Measurements from ENCODE around the gene SUPT6H. TPM values are rescaled to one million over a fixed set of nuclear protein-coding genes. Genes with fewer than 3 reads are reported as not detected.

SUPT6H gene
- total RNA-seq, 1 experiment from 2014 or later, result 61.3 TPM

DNA sequence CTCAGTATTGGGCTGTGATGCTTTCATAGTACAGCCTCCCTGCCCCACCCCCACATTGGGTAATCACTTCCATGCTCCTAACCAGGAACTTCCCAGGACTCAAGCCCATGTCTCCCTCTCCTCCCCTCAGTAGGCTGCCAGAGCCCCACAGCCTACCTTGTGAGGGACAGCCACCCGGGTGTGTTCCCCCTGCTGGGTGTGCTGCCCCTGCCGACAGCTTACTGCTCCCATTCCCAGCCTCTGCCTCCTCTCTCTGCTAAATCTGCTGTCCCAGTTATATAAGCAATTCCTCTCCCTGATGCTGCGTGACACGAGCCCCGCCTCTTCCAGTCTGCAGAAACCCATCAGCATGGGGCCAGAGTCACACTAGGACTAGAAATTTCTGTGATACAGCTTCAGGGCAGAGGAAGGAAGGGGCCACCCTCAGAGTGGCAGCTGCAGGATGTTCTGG is 48.0 kb upstream of the SUPT6H start, which contains the start of gene RSKR:
Gene RSKR, minus strand, starts transcription at position 255 of the 451 bp plus-strand sequence. Its CDS starts 24 bp downstream, at position 231.
- Mint-ChIP-seq H3K27ac (no peak within 1 kb of the TSS), H3K27me3 (ENCODE audit: low read depth) (no peaks in the 10 kb centered on the region), H3K9me3 (no peaks in the 10 kb centered on the region), H3K4me3 (no peak within 1 kb of the TSS), H3K4me1 (no peaks in the 10 kb centered on the region), H3K36me3 (peaks cover 73% of the 10 kb centered on the region)
- DNase-seq (ENCODE audit: low spot score) (no peak), ATAC-seq (no peak)
- ChIA-PET CTCF (interaction anchor here (0.6 to 1.8 kb wide), 6 partner anchors 12 to 43 kb away, joined by 3 to 12 read pairs (median 4); partner anchors contain the start of genes BLTP2 and PIGS), POLR2A (interaction anchor here (1.0 kb wide), 1 partner anchor 97 kb away, joined by 3 read pairs; no protein-coding TSS in a partner anchor)
- TF ChIP-seq NR2C2 (CRISPR knock-in tag; IDR thresholded peaks at IDR 0.05) (no peak), JUN (CRISPR knock-in tag; IDR thresholded peaks at IDR 0.05) (no peak), TEAD1 (CRISPR knock-in tag; IDR thresholded peaks at IDR 0.05) (no peak), SOX15 (CRISPR knock-in tag; IDR thresholded peaks at IDR 0.05) (no peak)
- TF ChIP-seq, protein P1, sequence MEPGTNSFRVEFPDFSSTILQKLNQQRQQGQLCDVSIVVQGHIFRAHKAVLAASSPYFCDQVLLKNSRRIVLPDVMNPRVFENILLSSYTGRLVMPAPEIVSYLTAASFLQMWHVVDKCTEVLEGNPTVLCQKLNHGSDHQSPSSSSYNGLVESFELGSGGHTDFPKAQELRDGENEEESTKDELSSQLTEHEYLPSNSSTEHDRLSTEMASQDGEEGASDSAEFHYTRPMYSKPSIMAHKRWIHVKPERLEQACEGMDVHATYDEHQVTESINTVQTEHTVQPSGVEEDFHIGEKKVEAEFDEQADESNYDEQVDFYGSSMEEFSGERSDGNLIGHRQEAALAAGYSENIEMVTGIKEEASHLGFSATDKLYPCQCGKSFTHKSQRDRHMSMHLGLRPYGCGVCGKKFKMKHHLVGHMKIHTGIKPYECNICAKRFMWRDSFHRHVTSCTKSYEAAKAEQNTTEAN (CRISPR knock-in tag; IDR thresholded peaks at IDR 0.05), result no peak

DNA sequence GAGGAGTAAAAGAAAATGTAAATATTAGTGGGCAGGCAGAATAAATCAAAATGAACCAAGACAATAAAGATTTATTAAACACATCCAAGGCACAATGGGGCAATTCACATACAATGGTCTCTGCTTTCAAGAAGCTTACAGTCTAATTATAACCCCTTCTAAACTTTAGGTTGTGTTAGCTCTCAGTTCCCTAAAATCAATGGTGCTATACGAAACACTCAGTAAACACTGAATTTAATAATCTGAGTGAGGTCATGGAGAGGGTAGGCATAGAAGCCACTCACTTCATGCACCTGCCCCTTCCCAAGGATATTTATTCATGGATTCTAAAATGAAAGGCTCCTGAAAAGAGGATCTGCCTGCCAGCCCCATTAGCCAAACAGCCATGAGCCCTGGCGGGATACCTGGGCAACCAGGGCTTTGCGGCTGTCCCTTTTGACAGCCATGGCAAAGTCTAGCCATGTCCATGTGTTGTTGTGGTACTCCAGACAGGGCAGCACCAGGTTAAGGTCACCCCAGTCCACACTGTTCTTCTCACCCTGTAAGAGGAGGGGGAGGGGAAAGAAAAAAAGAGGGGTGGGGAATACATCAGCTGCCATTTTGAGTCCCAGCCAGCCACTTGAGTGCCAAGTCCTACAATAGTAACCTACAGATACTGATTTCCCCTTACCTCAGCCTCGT is 46.6 kb upstream of the SUPT6H start:
- Mint-ChIP-seq H3K4me3 (no peak overlapping the region), H3K27ac (no peak overlapping the region), H3K9me3 (no peaks in the 10 kb centered on the region), H3K27me3 (ENCODE audit: low read depth) (no peaks in the 10 kb centered on the region), H3K4me1 (no peaks in the 10 kb centered on the region), H3K36me3 (peaks cover 82% of the 10 kb centered on the region)
- POLR2A ChIA-PET, result interaction anchor here (0.6 kb wide), 1 partner anchor 15 kb away, joined by 3 read pairs; no protein-coding TSS in a partner anchor
- CTCF ChIA-PET, result no interaction called here
- TF ChIP-seq FOXP1 (CRISPR knock-in tag; IDR thresholded peaks at IDR 0.05; ENCODE audit: borderline replicate concordance), result no peak
- no peak for TF ChIP-seq SOX15 (CRISPR knock-in tag; IDR thresholded peaks at IDR 0.05)
- TF ChIP-seq, protein P2, sequence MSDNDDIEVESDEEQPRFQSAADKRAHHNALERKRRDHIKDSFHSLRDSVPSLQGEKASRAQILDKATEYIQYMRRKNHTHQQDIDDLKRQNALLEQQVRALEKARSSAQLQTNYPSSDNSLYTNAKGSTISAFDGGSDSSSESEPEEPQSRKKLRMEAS (CRISPR knock-in tag; IDR thresholded peaks at IDR 0.05), result no peak
- TF ChIP-seq E2F4 (CRISPR knock-in tag; IDR thresholded peaks at IDR 0.05; ENCODE audit: borderline replicate concordance, low read depth), result no peak
- no peak for TF ChIP-seq ZNF317 (CRISPR knock-in tag; IDR thresholded peaks at IDR 0.05; ENCODE audit: borderline replicate concordance, low read depth)
- no peak for TF ChIP-seq ARID4B (CRISPR knock-in tag; IDR thresholded peaks at IDR 0.05; ENCODE audit: borderline replicate concordance)
- TF ChIP-seq ZBTB21 (CRISPR knock-in tag; IDR thresholded peaks at IDR 0.05; ENCODE audit: borderline replicate concordance), result no peak
- TF ChIP-seq, protein P3, sequence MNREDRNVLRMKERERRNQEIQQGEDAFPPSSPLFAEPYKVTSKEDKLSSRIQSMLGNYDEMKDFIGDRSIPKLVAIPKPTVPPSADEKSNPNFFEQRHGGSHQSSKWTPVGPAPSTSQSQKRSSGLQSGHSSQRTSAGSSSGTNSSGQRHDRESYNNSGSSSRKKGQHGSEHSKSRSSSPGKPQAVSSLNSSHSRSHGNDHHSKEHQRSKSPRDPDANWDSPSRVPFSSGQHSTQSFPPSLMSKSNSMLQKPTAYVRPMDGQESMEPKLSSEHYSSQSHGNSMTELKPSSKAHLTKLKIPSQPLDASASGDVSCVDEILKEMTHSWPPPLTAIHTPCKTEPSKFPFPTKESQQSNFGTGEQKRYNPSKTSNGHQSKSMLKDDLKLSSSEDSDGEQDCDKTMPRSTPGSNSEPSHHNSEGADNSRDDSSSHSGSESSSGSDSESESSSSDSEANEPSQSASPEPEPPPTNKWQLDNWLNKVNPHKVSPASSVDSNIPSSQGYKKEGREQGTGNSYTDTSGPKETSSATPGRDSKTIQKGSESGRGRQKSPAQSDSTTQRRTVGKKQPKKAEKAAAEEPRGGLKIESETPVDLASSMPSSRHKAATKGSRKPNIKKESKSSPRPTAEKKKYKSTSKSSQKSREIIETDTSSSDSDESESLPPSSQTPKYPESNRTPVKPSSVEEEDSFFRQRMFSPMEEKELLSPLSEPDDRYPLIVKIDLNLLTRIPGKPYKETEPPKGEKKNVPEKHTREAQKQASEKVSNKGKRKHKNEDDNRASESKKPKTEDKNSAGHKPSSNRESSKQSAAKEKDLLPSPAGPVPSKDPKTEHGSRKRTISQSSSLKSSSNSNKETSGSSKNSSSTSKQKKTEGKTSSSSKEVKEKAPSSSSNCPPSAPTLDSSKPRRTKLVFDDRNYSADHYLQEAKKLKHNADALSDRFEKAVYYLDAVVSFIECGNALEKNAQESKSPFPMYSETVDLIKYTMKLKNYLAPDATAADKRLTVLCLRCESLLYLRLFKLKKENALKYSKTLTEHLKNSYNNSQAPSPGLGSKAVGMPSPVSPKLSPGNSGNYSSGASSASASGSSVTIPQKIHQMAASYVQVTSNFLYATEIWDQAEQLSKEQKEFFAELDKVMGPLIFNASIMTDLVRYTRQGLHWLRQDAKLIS (CRISPR knock-in tag; IDR thresholded peaks at IDR 0.05; ENCODE audit: borderline replicate concordance), result no peak
- no peak for TF ChIP-seq ATF3 (CRISPR knock-in tag; conservative IDR thresholded peaks at IDR 0.05)
- no peak for ATAC-seq
- no peak for DNase-seq (ENCODE audit: low spot score)
